ENCODE results near the gene ENGASE. TPM values are rescaled to one million over a fixed set of nuclear protein-coding genes. Genes with fewer than 3 reads are reported as not detected.

ENGASE gene
- total and polyA plus RNA-seq, 8 donors: 6.6 to 505 (median 35.2) TPM

- peaks cover 0 to 11% (median 0%) of the 10 kb centered on the region in 3 donors for H3K27me3 ChIP-seq
- H3K4me3 ChIP-seq: no peak overlapping the region
- DNase-seq: no peak
- TF ChIP-seq POLR2A (IDR thresholded peaks at IDR 0.05) (no peak), CTCF (IDR thresholded peaks at IDR 0.05) (no peak), EP300 (IDR thresholded peaks at IDR 0.05) (no peak), POLR2AphosphoS5 (IDR thresholded peaks at IDR 0.05) (no peak)
- H3K27ac ChIP-seq: no peak overlapping the region
- H3K36me3 ChIP-seq: no peaks in the 10 kb centered on the region
- intact Hi-C loops (cut with DNase I; ENCODE audit: low total_unique reads): no loop called here
- 69 to 82% (median 81%) methylated on average over 2 of the region's 2 CpGs for WGBS, 5 donors
- peaks cover 0 to 17% (median 9%) of the 10 kb centered on the region in 4 donors for H3K9me3 ChIP-seq
- H3K4me1 ChIP-seq: peaks cover 0 to 3% (median 0%) of the 10 kb centered on the region in 4 donors
These were observed 21.2 kb upstream of the ENGASE start for GRCh38 chr17:79053251-79053925.

- WGBS, 5 donors: 72 to 86% (median 78%) methylated on average over 2 of the region's 2 CpGs
- TF ChIP-seq POLR2AphosphoS5 (IDR thresholded peaks at IDR 0.05): no peak
- TF ChIP-seq CTCF (IDR thresholded peaks at IDR 0.05): no peak
- no peak for TF ChIP-seq POLR2A (IDR thresholded peaks at IDR 0.05)
- TF ChIP-seq EP300 (IDR thresholded peaks at IDR 0.05): no peak
- no peak for DNase-seq
- Histone ChIP-seq H3K27me3 (peaks cover 0 to 9% (median 0%) of the 10 kb centered on the region in 3 donors), H3K4me1 (no peaks in the 10 kb centered on the region), H3K9me3 (peaks cover 0 to 17% (median 9%) of the 10 kb centered on the region in 4 donors), H3K36me3 (no peaks in the 10 kb centered on the region), H3K4me3 (no peak overlapping the region), H3K27ac (no peak overlapping the region)
- intact Hi-C loops (cut with DNase I; ENCODE audit: low total_unique reads): no loop called here
These were observed 20.2 kb upstream of the ENGASE start for GRCh38 chr17:79054200-79054960.

GRCh38 chr17:79055197-79055596 is 19.4 kb upstream of the ENGASE start:
- 84 to 95% (median 94%) methylated on average over 5 of the region's 5 CpGs for WGBS, 5 donors
- peaks cover 0 to 1% (median 0%) of the 10 kb centered on the region in 3 donors for H3K27me3 ChIP-seq
- H3K9me3 ChIP-seq: peaks cover 0 to 17% (median 9%) of the 10 kb centered on the region in 4 donors
- DNase-seq: no peak
- no peak overlapping the region for H3K27ac ChIP-seq
- no peak overlapping the region for H3K4me3 ChIP-seq
- no peaks in the 10 kb centered on the region for H3K4me1 ChIP-seq
- intact Hi-C loops (cut with DNase I; ENCODE audit: low total_unique reads): no loop called here
- no peaks in the 10 kb centered on the region for H3K36me3 ChIP-seq
- TF ChIP-seq EP300 (IDR thresholded peaks at IDR 0.05): no peak
- no peak for TF ChIP-seq POLR2A (IDR thresholded peaks at IDR 0.05)
- TF ChIP-seq POLR2AphosphoS5 (IDR thresholded peaks at IDR 0.05): no peak
- no peak for TF ChIP-seq CTCF (IDR thresholded peaks at IDR 0.05)

GRCh38 chr17:79057737-79058385 is 16.8 kb upstream of the ENGASE start:
- TF ChIP-seq POLR2A (IDR thresholded peaks at IDR 0.05): no peak
- no peak for TF ChIP-seq EP300 (IDR thresholded peaks at IDR 0.05)
- no peak for TF ChIP-seq CTCF (IDR thresholded peaks at IDR 0.05)
- TF ChIP-seq POLR2AphosphoS5 (IDR thresholded peaks at IDR 0.05): no peak
- WGBS, 5 donors: 77 to 87% (median 81%) methylated on average over 10 of the region's 10 CpGs
- Histone ChIP-seq H3K9me3 (peaks cover 0 to 17% (median 9%) of the 10 kb centered on the region in 4 donors), H3K27ac (no peak overlapping the region), H3K36me3 (no peaks in the 10 kb centered on the region), H3K4me1 (no peaks in the 10 kb centered on the region), H3K27me3 (no peaks in the 10 kb centered on the region), H3K4me3 (no peak overlapping the region)
- DNase-seq: no peak
- intact Hi-C loops (cut with DNase I; ENCODE audit: low total_unique reads): no loop called here

All from stomach (tissue), 9 donors.